ENCODE data around the gene MRPL43.
A peak's percentile ranks its signal among the peaks of the same experiment; 100 is the strongest.

GRCh38 chr10:100969187-100970075 lies 17.9 kb downstream of the MRPL43 start, which contains the start of gene SEMA4G:
- TF ChIP-seq CTCF (IDR thresholded peaks at IDR 0.05) (peak; percentile 51 to 57 (median 53)), POLR2A (IDR thresholded peaks at IDR 0.05) (no peak)

All from right lobe of liver (tissue), 4 donors.